Uterus (tissue), 4 donors: Measurements from ENCODE around the gene ATP6AP2. TPM values are rescaled to one million over a fixed set of nuclear protein-coding genes. Genes with fewer than 3 reads are reported as not detected.

ENCODE experiments used
- DNase-seq, 2 donors: peaks; one replicate each; pipeline ENCODE4 v3.0.0-alpha.2; 2019 to 2020
- H3K27ac ChIP-seq, 2 donors: fragments of 200-600 bp; sonication (generic); 1 replicate in 1 of 2; 2 replicates in 1 of 2; pipeline ENCODE4 v1.5.1; 2016 to 2018
- H3K27me3 ChIP-seq, 2 donors: fragments of 200-600 bp; sonication (generic); one replicate each; pipeline ENCODE4 v1.5.1; 2018 to 2019; ENCODE audit warnings: control low read depth in 1 of 2
- H3K36me3 ChIP-seq, 2 donors: fragments of 200-600 bp; sonication (generic); one replicate each; pipeline ENCODE4 v1.5.1; 2019; ENCODE audit warnings: control low read depth in 1 of 2
- H3K4me1 ChIP-seq, 2 donors: fragments of 200-600 bp; sonication (generic); one replicate each; pipeline ENCODE4 v1.5.1; 2018 to 2019; ENCODE audit warnings: control low read depth in 1 of 2
- H3K4me3 ChIP-seq, 2 donors: fragments of 200-600 bp; sonication (generic); 1 replicate in 1 of 2; 2 replicates in 1 of 2; pipeline ENCODE4 v1.5.1; 2018 to 2019; ENCODE audit warnings: mild to moderate bottlenecking in 1 of 2
- H3K9me3 ChIP-seq, 2 donors: fragments of 200-600 bp; sonication (generic); one replicate each; pipeline ENCODE4 v1.5.1; 2019; ENCODE audit warnings: control low read depth in 1 of 2
- POLR2A ChIP-seq, 2 donors: fragments of 450-650 bp; IDR thresholded peaks; one replicate each; pipeline ENCODE4 v1.6.1; 2016; ENCODE audit warnings: antibody characterized with exemption in 2 of 2, mild to moderate bottlenecking in 1 of 2, moderate library complexity in 1 of 2
- intact Hi-C: fragments of 100-400 bp; cut with DNase I; formaldehyde crosslinking; loops from one replicate; pipeline ENCODE4 v1.15.1; 2023; ENCODE audit warnings: low total_unique reads
- total RNA-seq, 4 donors: library from RNA; depleted of rRNA in 3 of 4; stranded (reverse); fragments of >200 nt in 3 of 4; gene quantifications; one replicate each; pipeline versions ENCODE4 v1.1.0 to v1.2.4, GENCODE V29; 2014 to 2023
- TF ChIP-seq, protein P1 (sequence below), 4 experiments: fragments of 200-600 bp in 2 of 4; fragments of 450-650 bp in 2 of 4; sonication (generic) in 2 of 4; IDR thresholded peaks; one replicate each; pipeline ENCODE4 v1.5.1; 2016 to 2019; ENCODE audit warnings: antibody characterized with exemption in 4 of 4, mild to moderate bottlenecking in 2 of 4, moderate library complexity in 1 of 4
- donor health status: DM: yes; HTN: yes; CAD: no.

ATP6AP2 gene
- total RNA-seq, 4 donors from 2014 or later: 66.8 to 130 (median 94.5) TPM

DNA sequence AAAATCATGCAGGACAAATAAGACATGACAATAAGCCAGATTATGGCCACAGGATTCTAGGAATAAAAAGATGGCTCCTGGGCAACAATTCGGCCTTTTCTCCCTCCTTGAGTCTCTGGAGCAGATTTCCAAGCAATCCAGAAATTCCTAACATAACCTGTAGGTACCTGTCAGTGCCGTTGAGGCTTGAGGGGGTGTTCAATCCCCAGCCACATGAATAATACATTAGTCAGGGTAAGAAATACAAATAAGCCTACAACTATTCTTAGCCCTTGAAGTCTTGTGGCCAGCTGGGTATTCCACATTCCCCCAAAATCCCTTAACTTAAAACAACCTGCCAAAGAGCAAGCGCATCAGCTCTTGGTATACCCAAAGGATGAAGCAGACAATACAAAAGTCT is 56.9 kb downstream of the ATP6AP2 start:
- Histone ChIP-seq H3K4me1 (no peaks in the 10 kb centered on the region), H3K4me3 (no peak overlapping the region), H3K27me3 (no peaks in the 10 kb centered on the region), H3K9me3 (no peaks in the 10 kb centered on the region), H3K36me3 (no peaks in the 10 kb centered on the region), H3K27ac (no peak overlapping the region)
- intact Hi-C loops: no loop called here
- TF ChIP-seq, protein P1, sequence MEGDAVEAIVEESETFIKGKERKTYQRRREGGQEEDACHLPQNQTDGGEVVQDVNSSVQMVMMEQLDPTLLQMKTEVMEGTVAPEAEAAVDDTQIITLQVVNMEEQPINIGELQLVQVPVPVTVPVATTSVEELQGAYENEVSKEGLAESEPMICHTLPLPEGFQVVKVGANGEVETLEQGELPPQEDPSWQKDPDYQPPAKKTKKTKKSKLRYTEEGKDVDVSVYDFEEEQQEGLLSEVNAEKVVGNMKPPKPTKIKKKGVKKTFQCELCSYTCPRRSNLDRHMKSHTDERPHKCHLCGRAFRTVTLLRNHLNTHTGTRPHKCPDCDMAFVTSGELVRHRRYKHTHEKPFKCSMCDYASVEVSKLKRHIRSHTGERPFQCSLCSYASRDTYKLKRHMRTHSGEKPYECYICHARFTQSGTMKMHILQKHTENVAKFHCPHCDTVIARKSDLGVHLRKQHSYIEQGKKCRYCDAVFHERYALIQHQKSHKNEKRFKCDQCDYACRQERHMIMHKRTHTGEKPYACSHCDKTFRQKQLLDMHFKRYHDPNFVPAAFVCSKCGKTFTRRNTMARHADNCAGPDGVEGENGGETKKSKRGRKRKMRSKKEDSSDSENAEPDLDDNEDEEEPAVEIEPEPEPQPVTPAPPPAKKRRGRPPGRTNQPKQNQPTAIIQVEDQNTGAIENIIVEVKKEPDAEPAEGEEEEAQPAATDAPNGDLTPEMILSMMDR (IDR thresholded peaks at IDR 0.05): no peak
- TF ChIP-seq POLR2A (IDR thresholded peaks at IDR 0.05): no peak
- DNase-seq: no peak

- H3K4me1 ChIP-seq: peaks cover 0 to 3% of the 10 kb centered on the region in 2 donors
- no peaks in the 10 kb centered on the region for H3K36me3 ChIP-seq
- intact Hi-C loops: no loop called here
- peak overlapping the region in 1 of 2 donors; percentile 33 for H3K4me3 ChIP-seq
- H3K27me3 ChIP-seq: no peaks in the 10 kb centered on the region
- peak overlapping the region; percentile 70 to 74 for H3K27ac ChIP-seq
- no peak for DNase-seq
- no peaks in the 10 kb centered on the region for H3K9me3 ChIP-seq
- TF ChIP-seq, protein P1 (IDR thresholded peaks at IDR 0.05): no peak
- no peak for TF ChIP-seq POLR2A (IDR thresholded peaks at IDR 0.05)
Measured at GRCh38 chrX:40644176-40644575, 63.4 kb downstream of the ATP6AP2 start.

GRCh38 chrX:40644821-40645358 is 64.1 kb downstream of the ATP6AP2 start:
- DNase-seq: peak; percentile 50 to 68
- Histone ChIP-seq H3K27me3 (no peaks in the 10 kb centered on the region), H3K9me3 (no peaks in the 10 kb centered on the region), H3K4me3 (peak overlapping the region; percentile 23 to 33), H3K36me3 (no peaks in the 10 kb centered on the region), H3K27ac (peak overlapping the region; percentile 70 to 74), H3K4me1 (peaks cover 0 to 3% of the 10 kb centered on the region in 2 donors)
- intact Hi-C loops: no loop called here
- TF ChIP-seq POLR2A (IDR thresholded peaks at IDR 0.05): no peak
- TF ChIP-seq, protein P1 (IDR thresholded peaks at IDR 0.05): no peak

DNA sequence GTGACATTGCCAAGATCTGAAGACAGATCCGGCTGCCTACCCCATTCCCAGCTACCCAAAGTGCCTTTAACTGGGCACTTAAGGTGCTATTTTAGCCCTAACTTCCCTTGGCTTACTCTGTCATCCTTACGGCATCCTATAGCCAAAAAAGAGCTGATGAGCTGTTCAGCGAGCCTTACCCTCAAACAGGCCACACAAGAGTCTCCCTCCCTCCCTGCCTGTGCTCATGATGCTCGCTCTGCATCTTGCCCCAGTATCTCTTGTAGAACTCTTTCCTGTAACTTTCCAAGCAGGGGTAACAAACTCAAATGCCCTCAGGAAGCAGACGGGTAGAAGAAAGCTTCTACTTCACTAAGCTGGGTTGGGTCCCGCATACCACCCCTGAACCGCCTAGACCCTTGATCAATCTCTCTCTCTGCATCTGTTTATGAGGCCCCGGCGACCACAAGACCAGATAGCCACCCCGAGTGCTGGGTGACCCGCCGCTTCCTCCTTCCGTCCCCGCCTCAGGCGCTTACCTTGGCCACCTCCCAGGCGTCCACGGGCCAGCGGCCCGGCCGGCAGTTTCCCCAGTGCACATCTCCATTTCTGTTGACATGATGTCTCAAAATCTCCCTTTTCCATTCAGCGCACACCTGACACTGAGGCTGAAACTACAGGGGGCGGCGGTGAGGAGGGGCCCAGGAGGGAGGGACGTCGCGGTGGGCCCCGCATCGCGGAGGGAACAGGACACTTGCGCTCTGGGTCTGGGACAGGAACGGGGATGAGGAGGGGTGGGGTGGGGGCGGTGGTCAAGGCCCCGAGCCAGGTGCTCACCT is 65.9 kb downstream of the ATP6AP2 start:
- Histone ChIP-seq H3K27me3 (no peaks in the 10 kb centered on the region), H3K27ac (peak overlapping the region; percentile 82 to 83), H3K36me3 (no peaks in the 10 kb centered on the region), H3K9me3 (no peaks in the 10 kb centered on the region), H3K4me1 (peaks cover 0 to 3% of the 10 kb centered on the region in 2 donors), H3K4me3 (peak overlapping the region; percentile 53 to 94)
- DNase-seq: peak; percentile 28 to 47
- intact Hi-C loops: no loop called here
- TF ChIP-seq, protein P1 (IDR thresholded peaks at IDR 0.05): no peak
- no peak for TF ChIP-seq POLR2A (IDR thresholded peaks at IDR 0.05)
